ENCODE measurements around the gene NSDHL.

GRCh38 chrX:152893980-152894610, 63.2 kb downstream of the NSDHL start:
- TF ChIP-seq CTCF (IDR thresholded peaks at IDR 0.05), result no peak
- no peak for TF ChIP-seq POLR2A (IDR thresholded peaks at IDR 0.05)
